Liver (tissue), 9 donors: ENCODE measurements around the gene RPS6KB2. TPM values are rescaled to one million over a fixed set of nuclear protein-coding genes. Genes with fewer than 3 reads are reported as not detected.

ENCODE experiments used
- DNase-seq: peaks from one replicate; pipeline ENCODE4 v3.0.0-alpha.2; 2017; ENCODE audit warnings: low spot score
- H3K27ac ChIP-seq, 2 donors: one replicate each; pipeline ENCODE4 v1.7.0; 2013; ENCODE audit warnings: inconsistent platforms in 2 of 2, low read length in 2 of 2, control low read depth in 1 of 2, low read depth in 1 of 2, mild to moderate bottlenecking in 1 of 2
- H3K27me3 ChIP-seq, 4 donors: one replicate each; pipeline versions ENCODE4 v1.6.1 to v1.7.0; 2013; ENCODE audit warnings: low read length in 3 of 4, inconsistent platforms in 1 of 4, mild to moderate bottlenecking in 1 of 4, moderate library complexity in 1 of 4; ENCODE audit not compliant: control insufficient read depth in 4 of 4, insufficient read depth in 4 of 4
- H3K36me3 ChIP-seq, 4 donors: one replicate each; pipeline versions ENCODE4 v1.6.1 to v1.7.0; 2013; ENCODE audit warnings: low read length in 3 of 4, mild to moderate bottlenecking in 3 of 4, low read depth in 1 of 4, moderate library complexity in 1 of 4; ENCODE audit not compliant: control insufficient read depth in 4 of 4, insufficient read depth in 3 of 4
- H3K4me1 ChIP-seq, 4 donors: one replicate each; pipeline versions ENCODE4 v1.6.1 to v1.7.0; 2013; ENCODE audit warnings: low read length in 3 of 4, mild to moderate bottlenecking in 3 of 4, moderate library complexity in 1 of 4; ENCODE audit not compliant: control insufficient read depth in 4 of 4, insufficient read depth in 4 of 4
- H3K4me3 ChIP-seq, 3 donors: one replicate each; pipeline versions ENCODE4 v1.6.1 to v1.7.0; 2013; ENCODE audit warnings: low read length in 3 of 3, control low read depth in 1 of 3, low read depth in 1 of 3, mild to moderate bottlenecking in 1 of 3
- H3K9ac ChIP-seq, 2 donors: one replicate each; pipeline ENCODE4 v1.7.0; 2013; ENCODE audit warnings: low read length in 2 of 2, mild to moderate bottlenecking in 2 of 2, moderate library complexity in 2 of 2, control low read depth in 1 of 2, low read depth in 1 of 2
- H3K9me3 ChIP-seq, 4 donors: one replicate each; pipeline versions ENCODE4 v1.6.1 to v1.7.0; 2013; ENCODE audit warnings: low read length in 3 of 4; ENCODE audit not compliant: control insufficient read depth in 4 of 4
- ATF3 ChIP-seq: IDR thresholded peaks from 2 replicates; pipeline ENCODE4 v1.6.1; 2016; ENCODE audit warnings: antibody characterized with exemption
- FOXA1 ChIP-seq: IDR thresholded peaks from 2 replicates; pipeline ENCODE4 v1.6.1; 2016; ENCODE audit warnings: antibody characterized with exemption
- GABPA ChIP-seq, 2 donors: IDR thresholded peaks in 1 of 2; conservative IDR thresholded peaks in 1 of 2; 2 replicates each; pipeline ENCODE4 v1.6.1; 2016; ENCODE audit warnings: antibody characterized with exemption in 2 of 2, mild to moderate bottlenecking in 1 of 2, moderate library complexity in 1 of 2
- HNF4A ChIP-seq, 2 donors: conservative IDR thresholded peaks; 2 replicates each; pipeline ENCODE4 v1.6.1; 2016; ENCODE audit warnings: antibody characterized with exemption in 2 of 2, mild to moderate bottlenecking in 2 of 2
- HNF4G ChIP-seq: IDR thresholded peaks from 2 replicates; pipeline ENCODE4 v1.6.1; 2016; ENCODE audit warnings: antibody characterized with exemption
- JUND ChIP-seq, 2 donors: IDR thresholded peaks; 2 replicates each; pipeline ENCODE4 v1.6.1; 2016; ENCODE audit warnings: antibody characterized with exemption in 2 of 2
- RAD21 ChIP-seq, 2 donors: IDR thresholded peaks; 2 replicates each; pipeline ENCODE4 v1.6.1; 2016; ENCODE audit warnings: antibody characterized with exemption in 2 of 2, mild to moderate bottlenecking in 2 of 2
- REST ChIP-seq: IDR thresholded peaks from 2 replicates; pipeline ENCODE4 v1.6.1; 2016; ENCODE audit warnings: antibody characterized with exemption, mild to moderate bottlenecking
- RXRA ChIP-seq, 2 donors: IDR thresholded peaks; 2 replicates each; pipeline ENCODE4 v1.6.1; 2017 to 2018; ENCODE audit warnings: antibody characterized with exemption in 2 of 2, mild to moderate bottlenecking in 1 of 2
- SP1 ChIP-seq: IDR thresholded peaks from 2 replicates; pipeline ENCODE4 v1.6.1; 2018; ENCODE audit warnings: antibody characterized with exemption, mild to moderate bottlenecking
- TAF1 ChIP-seq: conservative IDR thresholded peaks from 2 replicates; pipeline ENCODE4 v1.6.1; 2016; ENCODE audit warnings: antibody characterized with exemption, mild to moderate bottlenecking
- YY1 ChIP-seq: IDR thresholded peaks from 2 replicates; pipeline ENCODE4 v1.6.1; 2016; ENCODE audit warnings: antibody characterized with exemption, mild to moderate bottlenecking
- WGBS: extraction: QIAGEN DNeasy Blood & Tissue Kit; methylation state at CpG from one replicate; pipeline ENCODE4 v1.1.7; 2013; 5-methylcytosine and 5-hydroxymethylcytosine counted together
- polyA plus RNA-seq, 2 donors: library from polyadenylated mRNA; stranded (reverse) in 1 of 2; unstranded in 1 of 2; fragments of 200-250 nt in 1 of 2; fragments of >200 nt in 1 of 2; fragmentation: Nextera tagmentation in 1 of 2; extraction: Ambion mirVana in 1 of 2; gene quantifications; one replicate each; pipeline versions ENCODE4 v1.2.1 to v1.2.3, GENCODE V29; 2013 to 2015
- total RNA-seq, 2 donors: library from RNA; depleted of rRNA; stranded (reverse); fragments of >200 nt; gene quantifications; one replicate each; pipeline ENCODE4 v1.2.3, GENCODE V29; 2014
- TF ChIP-seq, protein P1 (sequence below): IDR thresholded peaks from 2 replicates; pipeline ENCODE4 v1.6.1; 2016; ENCODE audit warnings: antibody characterized with exemption
- TF ChIP-seq, protein P2 (sequence below): IDR thresholded peaks from 2 replicates; pipeline ENCODE4 v1.6.1; 2016; ENCODE audit warnings: antibody characterized with exemption
- donor health status: healthy.
- donor health status: healthy.
- donor health status: healthy.
- donor health status: healthy.
- donor health status: healthy.

Gene RPS6KB2
- total and polyA plus RNA-seq, 4 donors = 31.5 to 49.6 (median 37.7) TPM

- WGBS = 62% methylated on average over 7 of the region's 7 CpGs
- H3K4me1 ChIP-seq = peaks cover 0 to 16% (median 6%) of the 10 kb centered on the region in 4 donors
- no peaks in the 10 kb centered on the region for H3K27me3 ChIP-seq
- no peak overlapping the region for H3K27ac ChIP-seq
- DNase-seq = no peak
- H3K9ac ChIP-seq = no peak overlapping the region
- TF ChIP-seq YY1 (peak; percentile 82), REST (peak; percentile 41), ATF3 (no peak), SP1 (peak; percentile 86), FOXA1 (no peak), RXRA (IDR thresholded peaks at IDR 0.05) (peak; percentile 52 to 58), HNF4G (peak; percentile 92), HNF4A (conservative IDR thresholded peaks at IDR 0.05) (peak; percentile 95), JUND (IDR thresholded peaks at IDR 0.05) (no peak), RAD21 (IDR thresholded peaks at IDR 0.05) (peak in 1 of 2 donors; percentile 60), GABPA (IDR thresholded peaks at IDR 0.05 in 1 of 2, conservative IDR thresholded peaks at IDR 0.05 in 1 of 2) (peak in 1 of 2 donors; percentile 42)
- TF ChIP-seq, protein P1, sequence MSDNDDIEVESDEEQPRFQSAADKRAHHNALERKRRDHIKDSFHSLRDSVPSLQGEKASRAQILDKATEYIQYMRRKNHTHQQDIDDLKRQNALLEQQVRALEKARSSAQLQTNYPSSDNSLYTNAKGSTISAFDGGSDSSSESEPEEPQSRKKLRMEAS = no peak
- TF ChIP-seq, protein P2, sequence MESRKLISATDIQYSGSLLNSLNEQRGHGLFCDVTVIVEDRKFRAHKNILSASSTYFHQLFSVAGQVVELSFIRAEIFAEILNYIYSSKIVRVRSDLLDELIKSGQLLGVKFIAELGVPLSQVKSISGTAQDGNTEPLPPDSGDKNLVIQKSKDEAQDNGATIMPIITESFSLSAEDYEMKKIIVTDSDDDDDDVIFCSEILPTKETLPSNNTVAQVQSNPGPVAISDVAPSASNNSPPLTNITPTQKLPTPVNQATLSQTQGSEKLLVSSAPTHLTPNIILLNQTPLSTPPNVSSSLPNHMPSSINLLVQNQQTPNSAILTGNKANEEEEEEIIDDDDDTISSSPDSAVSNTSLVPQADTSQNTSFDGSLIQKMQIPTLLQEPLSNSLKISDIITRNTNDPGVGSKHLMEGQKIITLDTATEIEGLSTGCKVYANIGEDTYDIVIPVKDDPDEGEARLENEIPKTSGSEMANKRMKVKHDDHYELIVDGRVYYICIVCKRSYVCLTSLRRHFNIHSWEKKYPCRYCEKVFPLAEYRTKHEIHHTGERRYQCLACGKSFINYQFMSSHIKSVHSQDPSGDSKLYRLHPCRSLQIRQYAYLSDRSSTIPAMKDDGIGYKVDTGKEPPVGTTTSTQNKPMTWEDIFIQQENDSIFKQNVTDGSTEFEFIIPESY = no peak
- no peak overlapping the region for H3K4me3 ChIP-seq
- no peaks in the 10 kb centered on the region for H3K36me3 ChIP-seq
- H3K9me3 ChIP-seq = no peaks in the 10 kb centered on the region
Measured at GRCh38 chr11:67448220-67448609, 19.9 kb downstream of the RPS6KB2 start.

DNA sequence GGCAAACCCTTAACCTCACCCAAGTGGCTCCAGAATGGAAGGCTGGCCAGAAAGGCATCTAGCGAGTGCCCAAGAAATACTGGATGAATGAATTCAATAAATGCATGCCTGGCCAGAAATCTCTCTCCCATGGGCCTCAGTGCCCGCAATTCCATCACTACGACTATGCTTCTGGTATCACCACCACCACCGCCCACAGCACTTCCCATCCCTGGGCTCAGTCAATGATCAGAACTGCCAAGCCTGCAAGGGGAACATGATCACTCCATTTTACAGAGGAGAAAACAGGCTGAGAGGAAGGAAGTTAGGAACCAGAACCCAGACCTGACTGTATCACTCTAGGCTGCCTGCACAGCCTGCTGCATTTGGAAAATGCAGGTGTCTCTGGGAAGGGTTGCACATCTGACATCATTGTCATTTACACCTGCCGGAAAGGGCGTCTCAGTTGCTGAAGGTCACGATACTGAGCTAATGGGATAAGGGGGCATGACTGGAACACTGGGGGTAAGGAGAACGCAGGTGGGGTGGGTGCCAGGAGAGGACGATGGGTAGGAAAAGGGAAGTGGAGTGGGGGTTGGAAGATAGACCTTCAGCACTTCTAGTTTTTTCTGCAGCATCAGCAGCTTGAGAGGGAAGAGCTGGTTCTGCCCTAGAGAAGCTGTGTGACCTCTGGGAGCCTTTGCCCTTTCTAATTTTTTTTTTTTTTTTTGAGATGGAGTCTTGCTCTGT is 21.0 kb downstream of the RPS6KB2 start:
- Histone ChIP-seq H3K27ac (no peak overlapping the region), H3K4me1 (peaks cover 0 to 12% (median 6%) of the 10 kb centered on the region in 4 donors), H3K9me3 (no peaks in the 10 kb centered on the region), H3K27me3 (no peaks in the 10 kb centered on the region), H3K9ac (no peak overlapping the region), H3K4me3 (no peak overlapping the region), H3K36me3 (no peaks in the 10 kb centered on the region)
- DNase-seq = no peak
- 73% methylated on average over 9 of the region's 9 CpGs for WGBS
- TF ChIP-seq TAF1 (no peak), GABPA (IDR thresholded peaks at IDR 0.05 in 1 of 2, conservative IDR thresholded peaks at IDR 0.05 in 1 of 2) (no peak)
- TF ChIP-seq, protein P1 = no peak
